HUES64 (cell line): ENCODE measurements around the gene EMC8.
"Not testable (repeated sequence)": the region's sequence is repeated elsewhere in the genome, so short reads cannot be mapped to it uniquely, and the experiment has no call there.

Experiments used
- H3K27ac ChIP-seq: 2 replicates; pipeline ENCODE4 v1.7.0; 2013; ENCODE audit warnings: low read depth, low read length, inconsistent platforms
- H3K27me3 ChIP-seq: 2 replicates; pipeline ENCODE4 v1.6.1; 2013; ENCODE audit warnings: mild to moderate bottlenecking, low read length; ENCODE audit not compliant: insufficient read depth
- H3K36me3 ChIP-seq: 2 replicates; pipeline ENCODE4 v1.6.1; 2013; ENCODE audit warnings: mild to moderate bottlenecking, low read length; ENCODE audit not compliant: insufficient read depth
- H3K4me1 ChIP-seq: 2 replicates; pipeline ENCODE4 v1.6.1; 2013; ENCODE audit warnings: mild to moderate bottlenecking, low read length, moderate library complexity; ENCODE audit not compliant: insufficient read depth
- H3K4me3 ChIP-seq: 2 replicates; pipeline ENCODE4 v1.5.1; 2013; ENCODE audit warnings: mild to moderate bottlenecking, low read length, moderate library complexity
- H3K9ac ChIP-seq: 2 replicates; pipeline ENCODE4 v1.6.1; 2013; ENCODE audit warnings: mild to moderate bottlenecking, low read depth, low read length
- H3K9me3 ChIP-seq: 2 replicates; pipeline ENCODE4 v1.6.1; 2013; ENCODE audit warnings: low read depth, low read length; ENCODE audit not compliant: insufficient read depth
- WGBS: fragments of 150-250, 120-280 bp; methylation state at CpG from one replicate; pipeline ENCODE4 v1.1.7; 2013; ENCODE audit warnings: missing lambda C conversion rate; 5-methylcytosine and 5-hydroxymethylcytosine counted together

The EMC8 gene

GRCh38 chr16:85810097-85810741 is 10.9 kb upstream of the EMC8 start:
- no peak overlapping the region for H3K27ac ChIP-seq
- H3K9me3 ChIP-seq: no peaks in the 10 kb centered on the region
- no peak overlapping the region for H3K4me3 ChIP-seq
- peaks cover 20% of the 10 kb centered on the region for H3K36me3 ChIP-seq
- WGBS: 90% methylated on average over 13 of the region's 13 CpGs
- H3K9ac ChIP-seq: no peak overlapping the region
- H3K27me3 ChIP-seq: peaks cover 9% of the 10 kb centered on the region; the same call in 1 of the 2 replicates
- no peaks in the 10 kb centered on the region for H3K4me1 ChIP-seq

GRCh38 chr16:85809645-85810044 is 10.3 kb upstream of the EMC8 start:
- no peak overlapping the region for H3K4me3 ChIP-seq
- H3K27ac ChIP-seq: no peak overlapping the region
- H3K9me3 ChIP-seq: no peaks in the 10 kb centered on the region
- peaks cover 9% of the 10 kb centered on the region; the same call in 1 of the 2 replicates for H3K27me3 ChIP-seq
- H3K4me1 ChIP-seq: no peaks in the 10 kb centered on the region
- 80% methylated on average over 10 of the region's 10 CpGs for WGBS
- no peak overlapping the region for H3K9ac ChIP-seq
- peaks cover 26% of the 10 kb centered on the region for H3K36me3 ChIP-seq

GRCh38 chr16:85808926-85809325 is 9.6 kb upstream of the EMC8 start:
- H3K4me3 ChIP-seq: no peak overlapping the region
- 95% methylated on average over 7 of the region's 7 CpGs for WGBS
- peaks cover 31% of the 10 kb centered on the region for H3K36me3 ChIP-seq
- no peaks in the 10 kb centered on the region for H3K4me1 ChIP-seq
- no peak overlapping the region for H3K9ac ChIP-seq
- H3K27me3 ChIP-seq: peaks cover 9% of the 10 kb centered on the region; the same call in 1 of the 2 replicates
- no peaks in the 10 kb centered on the region for H3K9me3 ChIP-seq
- H3K27ac ChIP-seq: no peak overlapping the region

- H3K4me1 ChIP-seq, H3K27ac ChIP-seq, H3K27me3 ChIP-seq, H3K9me3 ChIP-seq, H3K9ac ChIP-seq, H3K4me3 ChIP-seq: not testable (repeated sequence)
- peaks cover 39% of the 10 kb centered on the region for H3K36me3 ChIP-seq
- 86% methylated on average over 2 of the region's 27 CpGs for WGBS
Measured at GRCh38 chr16:85808104-85808503, 8.8 kb upstream of the EMC8 start.

GRCh38 chr16:85807340-85807739 is 8.0 kb upstream of the EMC8 start:
- peaks cover 47% of the 10 kb centered on the region for H3K36me3 ChIP-seq
- not testable (repeated sequence) for H3K9ac ChIP-seq, H3K4me1 ChIP-seq, H3K4me3 ChIP-seq, H3K27ac ChIP-seq, H3K27me3 ChIP-seq, H3K9me3 ChIP-seq
- WGBS: 94% methylated on average over 5 of the region's 6 CpGs

- H3K4me1 ChIP-seq: no peaks in the 10 kb centered on the region
- no peak overlapping the region for H3K4me3 ChIP-seq
- H3K27ac ChIP-seq: no peak overlapping the region
- H3K9me3 ChIP-seq: no peaks in the 10 kb centered on the region
- no peaks in the 10 kb centered on the region for H3K27me3 ChIP-seq
- 97% methylated on average over 11 of the region's 11 CpGs for WGBS
- no peak overlapping the region for H3K9ac ChIP-seq
- H3K36me3 ChIP-seq: peaks cover 55% of the 10 kb centered on the region
Measured at GRCh38 chr16:85806539-85806938, 7.2 kb upstream of the EMC8 start.

GRCh38 chr16:85805442-85806045 is 6.2 kb upstream of the EMC8 start:
- Histone ChIP-seq H3K4me1 (no peaks in the 10 kb centered on the region), H3K27ac (no peak overlapping the region), H3K27me3 (no peaks in the 10 kb centered on the region), H3K9ac (no peak overlapping the region), H3K36me3 (peaks cover 62% of the 10 kb centered on the region), H3K9me3 (no peaks in the 10 kb centered on the region), H3K4me3 (no peak overlapping the region)
- 86% methylated on average over 18 of the region's 18 CpGs for WGBS

- H3K9ac ChIP-seq: no peak overlapping the region
- H3K4me3 ChIP-seq: no peak overlapping the region
- H3K9me3 ChIP-seq: no peaks in the 10 kb centered on the region
- no peaks in the 10 kb centered on the region for H3K27me3 ChIP-seq
- no peak overlapping the region for H3K27ac ChIP-seq
- WGBS: 83% methylated on average over 13 of the region's 14 CpGs
- H3K4me1 ChIP-seq: no peaks in the 10 kb centered on the region
- H3K36me3 ChIP-seq: peaks cover 62% of the 10 kb centered on the region
Measured at GRCh38 chr16:85803570-85803969, 4.2 kb upstream of the EMC8 start.

- H3K4me3 ChIP-seq: peak overlapping the region; percentile 95
- H3K27ac ChIP-seq: peak overlapping the region; percentile 91
- 20% methylated on average over 9 of the region's 9 CpGs for WGBS
- no peaks in the 10 kb centered on the region for H3K9me3 ChIP-seq
- no peaks in the 10 kb centered on the region for H3K27me3 ChIP-seq
- H3K4me1 ChIP-seq: peaks cover 2% of the 10 kb centered on the region; the same call in 1 of the 2 replicates
- H3K36me3 ChIP-seq: peaks cover 63% of the 10 kb centered on the region
- peak overlapping the region; percentile 94 for H3K9ac ChIP-seq
Measured at GRCh38 chr16:85800321-85800669, 951 bp upstream of the EMC8 start.

GRCh38 chr16:85798901-85799496 is 345 bp downstream of the EMC8 start:
- peak overlapping the region; percentile 91 for H3K27ac ChIP-seq
- peaks cover 65% of the 10 kb centered on the region for H3K36me3 ChIP-seq
- H3K9me3 ChIP-seq: no peaks in the 10 kb centered on the region
- under 1% methylated on average over 51 of the region's 51 CpGs for WGBS
- H3K9ac ChIP-seq: peak overlapping the region; percentile 94
- H3K27me3 ChIP-seq: no peaks in the 10 kb centered on the region
- H3K4me1 ChIP-seq: peaks cover 2% of the 10 kb centered on the region; the same call in 1 of the 2 replicates
- peak overlapping the region; percentile 95 for H3K4me3 ChIP-seq

GRCh38 chr16:85798283-85798776 is 1.0 kb downstream of the EMC8 start:
- Histone ChIP-seq H3K27ac (peak overlapping the region; percentile 91; the same call in 1 of the 2 replicates), H3K9ac (peak overlapping the region; percentile 94), H3K27me3 (no peaks in the 10 kb centered on the region), H3K4me1 (peaks cover 2% of the 10 kb centered on the region; the same call in 1 of the 2 replicates), H3K9me3 (no peaks in the 10 kb centered on the region), H3K36me3 (peaks cover 65% of the 10 kb centered on the region), H3K4me3 (peak overlapping the region; percentile 95)
- WGBS: 29% methylated on average over 17 of the region's 17 CpGs
